Activated T-helper 2 cell treated with anti-CD3 and anti-CD28 coated beads, Interferon-gamma antibody, Interleukin-2, Interleukin-4, amounts not matched to agents 10 μg/mL and 5 μg/mL and 100 μg/mL, durations not matched to agents 14 hours and 24 hours and 36 hours (primary cell): ENCODE data around the gene MYBPH. TPM values are rescaled to one million over a fixed set of nuclear protein-coding genes. Genes with fewer than 3 reads are reported as not detected.

ENCODE experiments used
- DNase-seq: peaks from one replicate; pipeline ENCODE4 v3.0.0; 2021; ENCODE audit warnings: low spot score
- H3K27ac Mint-ChIP-seq: one replicate; pipeline ENCODE4 v1.8.0; 2021; ENCODE audit warnings: mixed read lengths
- H3K27me3 Mint-ChIP-seq: one replicate; pipeline ENCODE4 v1.8.0; 2021; ENCODE audit warnings: low read depth, mixed read lengths
- H3K36me3 Mint-ChIP-seq: one replicate; pipeline ENCODE4 v1.8.0; 2021; ENCODE audit warnings: low read depth, mixed read lengths
- H3K4me1 Mint-ChIP-seq: one replicate; pipeline ENCODE4 v1.8.0; 2021; ENCODE audit warnings: low read depth, mixed read lengths
- H3K4me3 Mint-ChIP-seq: one replicate; pipeline ENCODE4 v1.8.0; 2021; ENCODE audit warnings: low read depth, mild to moderate bottlenecking, moderate library complexity, mixed read lengths
- H3K9me3 Mint-ChIP-seq: one replicate; pipeline ENCODE4 v1.8.0; 2021; ENCODE audit warnings: mixed read lengths
- intact Hi-C: fragments of 100-400 bp; cut with micrococcal nuclease; formaldehyde crosslinking; loops from one replicate; pipeline ENCODE4 v1.15.1; 2023
- total RNA-seq: library from RNA; stranded (reverse); gene quantifications from 2 replicates; pipeline ENCODE4 v1.2.3, GENCODE V29; 2022

Gene MYBPH
- total RNA-seq, 1 donor from 2014 or later = not detected

DNA sequence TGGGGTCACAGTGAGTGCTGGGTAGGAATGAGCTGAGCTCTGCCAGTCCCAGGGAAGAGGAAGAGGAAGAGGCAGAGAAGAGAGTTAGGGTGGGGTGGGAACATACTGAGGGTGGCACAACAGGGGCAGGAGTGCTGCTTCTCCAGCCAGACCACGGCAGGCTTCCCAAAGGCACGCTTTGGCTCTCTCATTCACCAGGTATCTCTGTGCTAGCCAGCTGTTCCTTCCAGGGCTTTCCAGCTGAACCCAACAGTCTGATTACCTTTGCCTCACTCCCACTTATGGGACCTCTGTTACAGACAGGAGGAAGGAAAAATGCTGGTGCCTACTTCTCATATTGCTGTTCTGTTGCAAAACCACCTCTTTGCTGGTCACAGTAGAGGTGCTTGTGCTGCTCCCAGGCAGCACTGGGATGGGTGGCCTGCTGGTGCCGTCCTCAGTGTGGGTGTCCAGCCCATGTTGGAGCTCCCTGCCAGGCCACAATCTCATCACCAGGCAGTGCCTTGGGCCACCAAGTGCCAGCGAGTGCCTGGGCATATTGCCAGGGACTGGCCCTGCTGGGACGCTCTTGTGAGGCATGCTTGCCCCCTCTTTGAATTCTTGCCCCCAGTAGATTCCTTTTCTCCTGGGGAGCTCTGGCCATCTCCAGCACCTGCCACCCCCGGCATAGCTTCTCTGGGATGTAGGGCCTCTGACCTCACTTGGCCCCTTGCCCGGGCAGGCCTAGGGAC, 46.0 kb downstream of the MYBPH start:
- H3K27ac Mint-ChIP-seq = no peak overlapping the region
- intact Hi-C loops = no loop called here
- H3K27me3 Mint-ChIP-seq = peaks cover 32% of the 10 kb centered on the region
- H3K4me1 Mint-ChIP-seq = peaks cover 4% of the 10 kb centered on the region
- H3K9me3 Mint-ChIP-seq = no peaks in the 10 kb centered on the region
- H3K4me3 Mint-ChIP-seq = no peak overlapping the region
- DNase-seq = no peak
- no peaks in the 10 kb centered on the region for H3K36me3 Mint-ChIP-seq

DNA sequence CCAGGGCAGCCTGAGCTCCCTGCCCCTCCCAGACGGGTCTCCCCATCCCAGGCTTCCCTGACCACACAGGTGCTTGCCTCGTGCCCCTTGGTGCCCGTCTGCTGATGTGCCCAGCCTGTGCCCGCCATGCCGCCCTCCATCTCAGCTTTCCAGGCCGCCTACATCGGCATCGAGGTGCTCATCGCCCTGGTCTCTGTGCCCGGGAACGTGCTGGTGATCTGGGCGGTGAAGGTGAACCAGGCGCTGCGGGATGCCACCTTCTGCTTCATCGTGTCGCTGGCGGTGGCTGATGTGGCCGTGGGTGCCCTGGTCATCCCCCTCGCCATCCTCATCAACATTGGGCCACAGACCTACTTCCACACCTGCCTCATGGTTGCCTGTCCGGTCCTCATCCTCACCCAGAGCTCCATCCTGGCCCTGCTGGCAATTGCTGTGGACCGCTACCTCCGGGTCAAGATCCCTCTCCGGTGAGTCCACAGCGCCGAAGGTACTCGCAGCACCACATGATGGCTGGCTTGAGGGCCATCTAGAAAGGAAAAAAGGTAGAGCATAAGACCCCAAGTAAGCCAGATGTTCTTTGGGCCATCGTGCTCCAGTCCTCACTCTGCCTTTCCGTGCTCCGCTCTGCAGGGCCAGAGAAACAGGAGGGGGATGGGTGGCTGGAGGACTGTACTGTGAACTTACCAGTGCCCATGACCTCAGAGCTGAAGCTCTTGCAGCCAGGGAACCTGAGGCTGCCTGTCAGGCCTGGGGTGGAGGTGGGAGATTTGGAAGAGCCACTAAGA, 46.7 kb downstream of the MYBPH start:
- Mint-ChIP-seq H3K9me3 (no peaks in the 10 kb centered on the region), H3K4me3 (no peak overlapping the region), H3K27me3 (peaks cover 35% of the 10 kb centered on the region), H3K27ac (no peak overlapping the region), H3K36me3 (no peaks in the 10 kb centered on the region), H3K4me1 (peaks cover 4% of the 10 kb centered on the region)
- intact Hi-C loops = no loop called here
- DNase-seq = no peak

DNA sequence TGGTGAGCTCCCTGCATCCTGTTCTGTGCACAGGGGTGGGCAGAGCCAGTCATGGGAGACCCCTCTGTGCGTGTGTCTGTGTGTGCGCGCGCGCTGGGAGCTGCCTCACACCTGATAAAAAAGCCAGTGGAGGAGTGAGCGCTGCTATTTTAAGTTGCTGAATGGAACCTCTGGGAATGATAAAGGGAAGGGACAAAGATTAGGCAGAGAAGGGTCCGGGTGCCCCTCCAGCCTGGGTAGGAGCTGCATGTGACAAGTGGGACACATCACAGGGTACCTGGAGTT, 47.3 kb downstream of the MYBPH start:
- peaks cover 4% of the 10 kb centered on the region for H3K4me1 Mint-ChIP-seq
- DNase-seq = no peak
- H3K9me3 Mint-ChIP-seq = no peaks in the 10 kb centered on the region
- intact Hi-C loops = no loop called here
- no peak overlapping the region for H3K4me3 Mint-ChIP-seq
- H3K36me3 Mint-ChIP-seq = no peaks in the 10 kb centered on the region
- peaks cover 41% of the 10 kb centered on the region for H3K27me3 Mint-ChIP-seq
- H3K27ac Mint-ChIP-seq = no peak overlapping the region

DNA sequence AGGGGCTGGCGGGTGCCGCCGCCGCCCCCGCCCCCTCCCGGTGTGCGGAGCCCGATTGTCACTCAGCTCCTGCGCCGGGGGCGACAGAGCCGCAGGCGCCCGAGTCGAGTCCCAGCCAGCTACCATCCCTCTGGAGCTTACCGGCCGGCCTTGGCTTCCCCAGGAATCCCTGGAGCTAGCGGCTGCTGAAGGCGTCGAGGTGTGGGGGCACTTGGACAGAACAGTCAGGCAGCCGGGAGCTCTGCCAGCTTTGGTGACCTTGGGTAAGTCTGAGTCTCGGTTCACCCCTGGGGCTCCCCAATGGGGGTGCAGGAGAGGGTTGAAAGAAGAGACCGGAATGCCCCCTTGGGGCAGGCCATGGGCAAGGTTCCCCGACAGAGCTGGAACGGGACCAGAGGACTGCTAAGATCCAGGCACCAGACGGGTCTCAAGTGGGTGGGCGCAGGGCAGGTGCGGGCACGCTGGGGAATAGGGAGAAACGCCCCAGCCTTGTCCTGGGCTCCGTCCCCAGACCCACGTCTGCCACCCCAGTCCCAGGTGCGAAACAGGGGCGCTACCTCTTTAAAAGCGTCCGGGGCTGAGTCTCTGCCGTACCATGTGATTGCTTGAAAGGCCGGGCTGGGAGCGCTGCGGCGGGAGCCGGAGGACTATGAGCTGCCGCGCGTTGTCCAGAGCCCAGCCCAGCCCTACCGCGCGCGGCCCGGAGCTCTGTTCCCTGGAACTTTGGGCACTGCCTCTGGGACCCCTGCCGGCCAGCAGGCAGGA, 47.8 kb downstream of the MYBPH start, which contains the start of gene ADORA1:
ADORA1 (plus strand) TSS at position 61 of the 765 bp plus-strand sequence. CDS start 1,116 bp downstream, outside the sequence.
- Mint-ChIP-seq H3K9me3 (no peaks in the 10 kb centered on the region), H3K27ac (no peak within 1 kb of the TSS), H3K36me3 (no peaks in the 10 kb centered on the region), H3K4me3 (no peak within 1 kb of the TSS), H3K27me3 (peaks cover 41% of the 10 kb centered on the region), H3K4me1 (peaks cover 4% of the 10 kb centered on the region)
- DNase-seq = no peak
- intact Hi-C loops = no loop called here

DNA sequence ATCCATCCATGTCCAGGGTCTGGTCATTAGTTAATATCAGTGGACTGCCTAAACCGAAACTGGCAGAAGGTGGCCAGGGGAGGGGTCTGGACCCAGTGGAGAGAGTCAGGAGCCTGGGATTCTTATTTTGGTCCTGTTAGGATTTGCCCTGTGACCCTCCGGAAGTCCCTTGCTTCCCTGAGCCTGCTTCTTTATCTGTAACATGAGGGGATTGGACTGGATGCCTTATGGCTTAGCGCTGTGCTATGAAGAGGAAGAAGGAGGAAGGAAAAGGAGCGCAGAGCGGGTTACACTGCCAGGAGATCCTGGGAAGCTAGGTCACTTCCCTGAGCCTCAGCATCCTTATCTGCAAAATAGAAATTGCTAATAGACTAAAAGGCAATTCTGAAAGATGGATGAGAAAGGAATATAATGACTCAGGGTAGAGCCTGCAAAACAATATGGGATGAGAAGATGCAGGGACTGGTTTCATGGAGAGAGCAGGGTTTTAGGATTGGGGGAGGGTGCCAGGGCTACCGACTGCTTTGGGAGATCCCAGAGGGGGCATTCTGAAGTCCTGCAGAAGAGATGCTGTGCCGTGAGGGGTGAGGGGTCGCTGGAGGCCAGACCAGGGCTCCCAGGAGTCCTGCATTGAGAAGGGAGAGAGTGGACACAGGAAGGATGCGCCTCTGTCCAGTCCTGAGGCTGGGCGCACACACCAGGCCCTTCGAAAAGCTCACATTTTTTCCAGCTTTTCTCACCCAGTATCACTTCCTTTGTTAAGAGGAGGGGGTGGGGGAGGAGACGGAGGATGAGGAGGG, 48.6 kb downstream of the MYBPH start:
- H3K27me3 Mint-ChIP-seq = peaks cover 41% of the 10 kb centered on the region
- DNase-seq = no peak
- intact Hi-C loops = no loop called here
- no peaks in the 10 kb centered on the region for H3K9me3 Mint-ChIP-seq
- H3K4me3 Mint-ChIP-seq = no peak overlapping the region
- H3K36me3 Mint-ChIP-seq = no peaks in the 10 kb centered on the region
- H3K4me1 Mint-ChIP-seq = peaks cover 4% of the 10 kb centered on the region
- H3K27ac Mint-ChIP-seq = no peak overlapping the region

DNA sequence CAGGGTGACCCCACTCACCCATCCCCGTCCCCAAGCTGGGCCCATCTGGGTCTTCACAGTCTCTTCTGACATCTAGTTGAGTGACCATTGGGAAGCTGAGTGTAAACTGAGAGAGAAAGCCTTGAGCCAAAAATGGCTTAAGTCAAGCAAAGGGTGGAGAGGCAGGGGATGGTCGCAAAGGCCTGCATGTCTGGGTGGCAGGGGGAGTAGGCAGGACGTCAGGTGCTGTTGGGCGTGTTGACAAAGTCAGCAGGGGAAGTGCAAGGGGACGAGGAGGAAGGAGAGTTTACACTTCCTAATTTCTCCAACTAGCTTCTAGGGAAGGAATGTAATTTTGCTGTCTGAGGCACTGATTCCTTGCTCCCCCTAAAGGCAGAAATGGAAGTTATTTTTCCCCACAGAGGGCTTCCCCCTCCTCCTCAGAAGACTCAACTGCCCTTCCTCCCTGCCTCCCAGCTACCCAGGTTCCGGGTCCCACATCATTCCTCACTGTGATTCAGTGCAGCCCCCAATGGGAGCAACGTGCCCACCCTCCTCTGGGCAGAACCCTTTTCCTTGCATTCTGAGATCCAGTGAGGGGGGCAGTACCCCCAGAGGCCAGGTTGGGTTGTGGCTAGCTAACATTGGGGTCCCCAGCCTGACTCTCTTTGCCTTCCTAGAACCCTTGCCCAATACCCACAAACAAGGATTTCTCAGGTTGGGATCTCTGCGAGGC, 49.3 kb downstream of the MYBPH start:
- no peak for DNase-seq
- Mint-ChIP-seq H3K27ac (no peak overlapping the region), H3K4me1 (peaks cover 8% of the 10 kb centered on the region), H3K4me3 (no peak overlapping the region), H3K36me3 (no peaks in the 10 kb centered on the region), H3K9me3 (no peaks in the 10 kb centered on the region), H3K27me3 (peaks cover 46% of the 10 kb centered on the region)
- intact Hi-C loops = no loop called here

DNA sequence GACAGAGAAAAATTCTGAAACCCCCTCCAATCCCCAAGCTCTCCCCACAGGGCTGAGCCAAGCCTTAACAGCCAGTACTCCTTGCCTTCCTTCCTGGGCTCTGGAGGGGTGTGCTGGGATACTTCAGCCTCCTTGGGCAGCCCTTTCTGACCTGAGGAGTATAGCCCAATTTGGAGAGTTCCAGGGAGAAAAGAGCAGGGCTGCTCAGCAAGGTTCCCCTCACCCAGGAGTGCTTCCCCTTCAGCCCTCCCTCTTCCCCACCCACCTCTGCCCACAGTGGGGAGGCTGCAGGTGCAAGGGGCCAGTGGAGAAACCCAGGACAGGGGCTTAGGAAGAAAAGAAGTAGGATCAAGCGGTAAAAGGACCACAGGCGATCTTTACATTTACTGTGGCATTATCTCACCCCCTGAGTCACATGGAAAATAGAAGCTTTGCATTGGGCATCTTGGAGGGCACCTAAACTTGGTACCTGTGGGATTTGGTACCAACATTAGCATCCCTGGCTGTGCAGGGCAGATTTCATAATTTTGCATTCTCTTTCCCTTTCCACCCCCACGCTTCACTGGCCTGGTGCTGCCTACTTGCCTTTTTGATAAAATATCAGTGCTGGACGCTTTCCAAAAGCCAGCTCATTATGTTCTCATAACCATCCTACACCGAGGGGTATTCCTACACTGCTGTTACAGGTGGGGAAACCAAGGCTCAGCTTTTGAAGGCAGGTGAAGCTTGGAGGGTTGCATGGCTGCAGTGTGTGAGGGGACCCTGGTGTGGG, 50.9 kb downstream of the MYBPH start:
- H3K9me3 Mint-ChIP-seq = no peaks in the 10 kb centered on the region
- peaks cover 8% of the 10 kb centered on the region for H3K4me1 Mint-ChIP-seq
- H3K27ac Mint-ChIP-seq = no peak overlapping the region
- DNase-seq = no peak
- peaks cover 53% of the 10 kb centered on the region for H3K27me3 Mint-ChIP-seq
- intact Hi-C loops = no loop called here
- H3K36me3 Mint-ChIP-seq = no peaks in the 10 kb centered on the region
- no peak overlapping the region for H3K4me3 Mint-ChIP-seq

DNA sequence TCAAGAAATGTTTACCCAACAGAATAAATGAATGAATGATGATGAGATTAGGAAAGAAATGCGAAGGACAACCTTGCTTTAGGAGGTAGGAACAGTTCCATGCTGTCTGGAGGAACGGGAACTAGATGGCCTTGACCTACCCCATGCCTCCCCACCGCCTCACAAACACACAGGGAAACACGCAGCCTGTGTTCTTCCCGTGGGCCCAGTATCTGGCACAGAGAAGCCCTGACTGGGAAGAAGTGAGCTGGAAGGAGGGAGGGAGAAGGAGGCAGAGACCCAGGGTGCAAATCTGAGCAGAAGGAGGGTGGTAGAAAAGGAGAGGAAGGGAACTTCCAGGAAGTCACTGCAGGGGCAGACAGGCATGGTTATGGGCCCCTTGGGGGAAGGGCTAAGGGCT, 51.6 kb downstream of the MYBPH start:
- H3K27ac Mint-ChIP-seq = no peak overlapping the region
- H3K4me1 Mint-ChIP-seq = peaks cover 8% of the 10 kb centered on the region
- peaks cover 51% of the 10 kb centered on the region for H3K27me3 Mint-ChIP-seq
- no peaks in the 10 kb centered on the region for H3K36me3 Mint-ChIP-seq
- DNase-seq = no peak
- H3K9me3 Mint-ChIP-seq = no peaks in the 10 kb centered on the region
- H3K4me3 Mint-ChIP-seq = no peak overlapping the region
- intact Hi-C loops = no loop called here

DNA sequence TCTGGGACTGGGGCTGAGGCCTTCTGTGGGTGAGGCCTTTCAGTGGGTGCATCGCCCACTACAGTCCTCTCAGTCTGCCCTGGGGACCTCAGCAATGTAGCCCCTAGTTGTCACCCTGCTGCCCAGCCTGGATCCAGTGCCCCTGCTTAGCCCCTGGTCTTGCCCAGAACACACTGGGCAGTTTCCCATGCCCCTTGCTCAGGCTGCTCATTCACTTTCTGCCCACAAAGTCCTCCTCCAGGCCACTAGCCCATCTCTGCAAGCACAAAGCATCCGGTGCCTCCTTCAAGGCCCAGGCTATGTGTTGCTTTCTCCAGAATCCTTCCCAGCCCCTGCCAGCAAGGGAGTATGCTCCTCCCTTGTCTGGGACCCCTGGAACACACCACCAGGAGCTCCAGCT, 53.5 kb downstream of the MYBPH start:
- Mint-ChIP-seq H3K27me3 (peaks cover 51% of the 10 kb centered on the region), H3K4me3 (no peak overlapping the region), H3K27ac (no peak overlapping the region), H3K36me3 (no peaks in the 10 kb centered on the region), H3K9me3 (no peaks in the 10 kb centered on the region), H3K4me1 (peaks cover 7% of the 10 kb centered on the region)
- intact Hi-C loops = no loop called here
- DNase-seq = no peak

DNA sequence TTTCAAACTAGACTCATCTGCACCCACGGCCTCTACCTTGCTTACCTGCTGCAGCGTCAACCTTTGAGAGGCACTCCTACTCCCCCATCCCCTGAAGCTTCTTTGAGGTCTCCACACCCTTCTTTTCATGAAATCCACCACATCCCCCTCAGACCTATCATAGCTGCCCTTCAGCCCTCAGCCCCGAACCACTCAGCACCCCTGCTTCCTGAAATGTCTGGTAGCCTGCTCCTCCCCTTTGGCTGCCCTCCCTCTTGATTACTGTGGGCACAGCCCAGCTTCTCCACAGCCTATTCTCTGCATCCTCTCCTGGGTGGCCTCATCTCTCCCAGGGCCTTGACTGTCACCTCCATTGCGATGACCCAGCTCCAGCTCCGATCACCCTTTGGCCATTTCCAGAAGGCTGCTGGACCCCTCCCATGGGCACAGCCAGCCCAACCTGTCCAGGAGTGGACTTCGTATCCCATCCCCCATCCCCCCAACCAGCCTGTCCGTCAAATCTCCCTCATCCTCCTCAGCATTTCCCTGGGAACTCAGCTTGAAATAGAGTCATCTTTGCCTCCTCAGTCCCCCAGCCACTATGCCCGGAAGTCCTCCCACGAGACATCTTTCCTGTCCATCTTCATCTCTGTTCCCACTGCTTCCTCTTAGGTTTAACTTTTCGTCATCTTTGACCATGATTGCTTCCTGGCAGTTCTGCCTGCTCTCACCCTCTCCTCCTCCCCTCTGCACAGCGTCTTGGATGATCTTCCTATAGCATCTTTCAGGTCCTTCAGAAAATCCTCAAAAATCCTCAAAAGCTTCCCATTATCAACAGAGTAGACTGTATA, 54.2 kb downstream of the MYBPH start:
- H3K27ac Mint-ChIP-seq = no peak overlapping the region
- DNase-seq = no peak
- peaks cover 4% of the 10 kb centered on the region for H3K4me1 Mint-ChIP-seq
- no peaks in the 10 kb centered on the region for H3K36me3 Mint-ChIP-seq
- peaks cover 48% of the 10 kb centered on the region for H3K27me3 Mint-ChIP-seq
- H3K9me3 Mint-ChIP-seq = no peaks in the 10 kb centered on the region
- H3K4me3 Mint-ChIP-seq = no peak overlapping the region
- intact Hi-C loops = no loop called here
